Measurements from ENCODE around the gene OR2C3. TPM values are rescaled to one million over a fixed set of nuclear protein-coding genes. Genes with fewer than 3 reads are reported as not detected.

OR2C3 gene
- total RNA-seq: not detected
- long read RNA-seq: 0 reads

GRCh38 chr1:247536340-247536739, at the start of gene OR2C3:
OR2C3 (minus strand) TSS chr1:247536440; CDS start chr1:247532511, 3,929 bp downstream.
- intact Hi-C loops (cut with DNase I): no loop called here
- no peak for ATAC-seq
- DNase-seq: no peak

- intact Hi-C loops (cut with DNase I): no loop called here
- DNase-seq (no peak), ATAC-seq (no peak)
Measured at GRCh38 chr1:247578946-247579460, 42.8 kb upstream of the OR2C3 start.

- DNase-seq (no peak), ATAC-seq (no peak)
- intact Hi-C loops (cut with DNase I): no loop called here
Measured at GRCh38 chr1:247576514-247576913, 40.3 kb upstream of the OR2C3 start.

GRCh38 chr1:247574664-247575063, 38.4 kb upstream of the OR2C3 start:
- DNase-seq: no peak
- intact Hi-C loops (cut with DNase I): no loop called here
- no peak for ATAC-seq

- ATAC-seq (no peak), DNase-seq (no peak)
- intact Hi-C loops (cut with DNase I): no loop called here
Measured at GRCh38 chr1:247574236-247574635, 38.0 kb upstream of the OR2C3 start.

- DNase-seq: no peak
- intact Hi-C loops (cut with DNase I): no loop called here
- no peak for ATAC-seq
Measured at GRCh38 chr1:247562198-247562597, 26.0 kb upstream of the OR2C3 start.

GRCh38 chr1:247561711-247562110, 25.5 kb upstream of the OR2C3 start:
- ATAC-seq (no peak), DNase-seq (no peak)
- intact Hi-C loops (cut with DNase I): no loop called here

GRCh38 chr1:247557926-247558674, 21.9 kb upstream of the OR2C3 start:
- intact Hi-C loops (cut with DNase I): no loop called here
- ATAC-seq (no peak), DNase-seq (no peak)

GRCh38 chr1:247552231-247552630, 16.0 kb upstream of the OR2C3 start:
- DNase-seq: no peak
- intact Hi-C loops (cut with DNase I): no loop called here
- no peak for ATAC-seq

GRCh38 chr1:247551721-247552120, 15.5 kb upstream of the OR2C3 start:
- intact Hi-C loops (cut with DNase I): no loop called here

GRCh38 chr1:247548769-247549182, 12.5 kb upstream of the OR2C3 start, which contains the start of gene GCSAML:
GCSAML (plus strand) TSS chr1:247549134; CDS start chr1:247549192, 58 bp downstream.
- ATAC-seq: no peak

More at GRCh38 chr1:247551721-247552120, 15.5 kb upstream of the OR2C3 start:
- no peak for DNase-seq
- ATAC-seq: no peak

GRCh38 chr1:247548092-247548491, 11.9 kb upstream of the OR2C3 start:
- intact Hi-C loops (cut with DNase I): no loop called here
- ATAC-seq: no peak
- no peak for DNase-seq

More at GRCh38 chr1:247548769-247549182, 12.5 kb upstream of the OR2C3 start, which contains the start of gene GCSAML:
- DNase-seq: no peak
- intact Hi-C loops (cut with DNase I): no loop called here

GRCh38 chr1:247542811-247543210, 6.6 kb upstream of the OR2C3 start:
- no peak for DNase-seq
- no peak for ATAC-seq
- intact Hi-C loops (cut with DNase I): no loop called here

GRCh38 chr1:247540581-247540980, 4.3 kb upstream of the OR2C3 start:
- DNase-seq (no peak), ATAC-seq (no peak)
- intact Hi-C loops (cut with DNase I): no loop called here

GRCh38 chr1:247539215-247539614, 3.0 kb upstream of the OR2C3 start:
- intact Hi-C loops (cut with DNase I): no loop called here
- no peak for ATAC-seq
- DNase-seq: no peak

GRCh38 chr1:247538561-247538960, 2.3 kb upstream of the OR2C3 start:
- intact Hi-C loops (cut with DNase I): no loop called here
- DNase-seq (no peak), ATAC-seq (no peak)

- no peak for DNase-seq
- intact Hi-C loops (cut with DNase I): no loop called here
- ATAC-seq: no peak
Measured at GRCh38 chr1:247535402-247535801, 838 bp downstream of the OR2C3 start.

GRCh38 chr1:247531937-247532336, 4.3 kb downstream of the OR2C3 start:
- ATAC-seq (no peak), DNase-seq (no peak)
- intact Hi-C loops (cut with DNase I): no loop called here

GRCh38 chr1:247530785-247531184, 5.5 kb downstream of the OR2C3 start:
- no peak for DNase-seq
- intact Hi-C loops (cut with DNase I): no loop called here
- ATAC-seq: no peak

- intact Hi-C loops (cut with DNase I): no loop called here
- ATAC-seq (no peak), DNase-seq (no peak)
Measured at GRCh38 chr1:247529771-247530355, 6.4 kb downstream of the OR2C3 start.
